RWPE1 (cell line): Measurements from ENCODE around the gene TMEM106C.
A peak's percentile ranks its signal among the peaks of the same experiment; 100 is the strongest.

Source experiments
- CTCF ChIA-PET: fragments of 350-600 bp; sonication (Branson Sonifier 250); formaldehyde crosslinking; extraction: SDS; loops from one replicate; lab custom pipeline; 2021; lab: Yijun Ruan, JAX
- POLR2A ChIA-PET: fragments of 400-600 bp; formaldehyde crosslinking; extraction: SDS; loops from one replicate; lab custom pipeline; 2020; ENCODE audit warnings: antibody characterized with exemption; ENCODE audit not compliant: low non-redundant PET; lab: Yijun Ruan, JAX
- DNase-seq: peaks from one replicate; pipeline ENCODE4 v3.0.0; 2012; ENCODE audit warnings: low spot score
- H3K27ac ChIP-seq: fragments of 450-650 bp; 2 replicates; pipeline ENCODE4 v1.5.1; 2017
- CTCF ChIP-seq: fragments of 450-650 bp; conservative IDR thresholded peaks from 2 replicates; pipeline ENCODE4 v1.5.1; 2017; ENCODE audit warnings: low read depth, mild to moderate bottlenecking

TMEM106C gene

GRCh38 chr12:47995981-47996401 lies 32.6 kb downstream of the TMEM106C start:
- no peak for TF ChIP-seq CTCF
- H3K27ac ChIP-seq: no peak overlapping the region
- ChIA-PET CTCF (no interaction called here), POLR2A (no interaction called here)
- DNase-seq: no peak

- POLR2A ChIA-PET: no interaction called here
- TF ChIP-seq CTCF: no peak
- CTCF ChIA-PET: no interaction called here
- H3K27ac ChIP-seq: no peak overlapping the region
- DNase-seq: no peak
These were observed 33.9 kb downstream of the TMEM106C start for GRCh38 chr12:47997321-47997720.

GRCh38 chr12:47999816-48000215 lies 36.4 kb downstream of the TMEM106C start:
- no peak for DNase-seq
- no peak for TF ChIP-seq CTCF
- H3K27ac ChIP-seq: no peak overlapping the region
- ChIA-PET POLR2A (no interaction called here), CTCF (no interaction called here)

- no peak for TF ChIP-seq CTCF
- H3K27ac ChIP-seq: peak overlapping the region; percentile 89
- POLR2A ChIA-PET: no interaction called here
- DNase-seq: peak; percentile 91
- CTCF ChIA-PET: no interaction called here
These were observed 37.6 kb downstream of the TMEM106C start for GRCh38 chr12:48000878-48001504.

- ChIA-PET CTCF (interaction anchor here (0.7 kb wide), 1 partner anchor 616 kb away, joined by 3 read pairs; no protein-coding TSS in a partner anchor), POLR2A (no interaction called here)
- no peak for TF ChIP-seq CTCF
- peak overlapping the region; percentile 89 for H3K27ac ChIP-seq
- DNase-seq: peak; percentile 75
These were observed 38.4 kb downstream of the TMEM106C start for GRCh38 chr12:48001505-48002413.

GRCh38 chr12:48002414-48002730 lies 39.0 kb downstream of the TMEM106C start:
- H3K27ac ChIP-seq: peak overlapping the region; percentile 89
- DNase-seq: peak; percentile 12
- POLR2A ChIA-PET: no interaction called here
- no peak for TF ChIP-seq CTCF
- CTCF ChIA-PET: interaction anchor here (0.7 kb wide), 1 partner anchor 616 kb away, joined by 3 read pairs; no protein-coding TSS in a partner anchor
